H9 (cell line): Measurements from ENCODE around the gene FYTTD1. TPM values are rescaled to one million over a fixed set of nuclear protein-coding genes. Genes with fewer than 3 reads are reported as not detected.
A peak's percentile ranks its signal among the peaks of the same experiment; 100 is the strongest.

ENCODE experiments used
- DNase-seq: peaks from one replicate; pipeline ENCODE4 v3.0.0-alpha.2; 2017
- H2AFZ ChIP-seq: one replicate; pipeline ENCODE4 v1.6.1; 2013; ENCODE audit warnings: mild to moderate bottlenecking, low read length, control low read depth, moderate library complexity
- H2AK5ac ChIP-seq: 2 replicates; pipeline ENCODE4 v1.6.1; 2013; ENCODE audit warnings: low read length, control low read depth, mixed read lengths; ENCODE audit not compliant: insufficient read length
- H2BK120ac ChIP-seq: one replicate; pipeline ENCODE4 v1.6.1; 2013; ENCODE audit warnings: low read depth, mild to moderate bottlenecking, low read length, control low read depth, inconsistent platforms; ENCODE audit not compliant: poor library complexity, severe bottlenecking
- H2BK12ac ChIP-seq: 2 replicates; pipeline ENCODE4 v1.6.1; 2013; ENCODE audit warnings: low read length, control low read depth, mixed read lengths, low read depth; ENCODE audit not compliant: insufficient read length
- H2BK15ac ChIP-seq: 2 replicates; pipeline ENCODE4 v1.6.1; 2013; ENCODE audit warnings: low read depth, low read length, control low read depth
- H2BK20ac ChIP-seq: one replicate; pipeline ENCODE4 v1.6.1; 2013; ENCODE audit warnings: low read depth, mild to moderate bottlenecking, low read length, control low read depth, inconsistent platforms; ENCODE audit not compliant: poor library complexity, severe bottlenecking
- H2BK5ac ChIP-seq: 2 replicates; pipeline ENCODE4 v1.6.1; 2013; ENCODE audit warnings: low read length, control low read depth, mixed read lengths; ENCODE audit not compliant: insufficient read length
- H3K14ac ChIP-seq: 2 replicates; pipeline ENCODE4 v1.6.1; 2013; ENCODE audit warnings: low read length, control low read depth; ENCODE audit not compliant: insufficient read depth
- H3K18ac ChIP-seq: 2 replicates; pipeline ENCODE4 v1.6.1; 2013; ENCODE audit warnings: low read depth, mild to moderate bottlenecking, mixed read lengths, low read length, control low read depth; ENCODE audit not compliant: insufficient read length
- H3K23ac ChIP-seq: 2 replicates; pipeline ENCODE4 v1.6.1; 2013; ENCODE audit warnings: low read length, control low read depth, mixed read lengths, low read depth; ENCODE audit not compliant: insufficient read length
- H3K23me2 ChIP-seq: 2 replicates; pipeline ENCODE4 v1.6.1; 2013; ENCODE audit warnings: low read depth, mild to moderate bottlenecking, mixed read lengths, low read length, control low read depth; ENCODE audit not compliant: insufficient read length, poor library complexity, severe bottlenecking
- H3K27ac ChIP-seq: 2 replicates; pipeline ENCODE4 v1.5.1; 2013; ENCODE audit warnings: low read length, control low read depth, mixed read lengths, low read depth; ENCODE audit not compliant: insufficient read length
- H3K27me3 ChIP-seq: 2 replicates; pipeline ENCODE4 v1.6.1; 2013; ENCODE audit warnings: low read length, control low read depth, inconsistent platforms; ENCODE audit not compliant: insufficient read depth
- H3K4ac ChIP-seq: 2 replicates; pipeline ENCODE4 v1.6.1; 2013; ENCODE audit warnings: low read depth, mild to moderate bottlenecking, control low read depth, inconsistent platforms, low read length, moderate library complexity
- H3K4me1 ChIP-seq: 2 replicates; pipeline ENCODE4 v1.6.1; 2013; ENCODE audit warnings: low read length, control low read depth, inconsistent platforms; ENCODE audit not compliant: insufficient read depth
- H3K4me2 ChIP-seq: 2 replicates; pipeline ENCODE4 v1.6.1; 2013; ENCODE audit warnings: low read length, control low read depth, mixed read lengths; ENCODE audit not compliant: insufficient read length, insufficient read depth
- H3K56ac ChIP-seq: 2 replicates; pipeline ENCODE4 v1.6.1; 2013; ENCODE audit warnings: low read depth, mild to moderate bottlenecking, mixed read lengths, low read length, control low read depth; ENCODE audit not compliant: insufficient read length
- H3K79me1 ChIP-seq: 2 replicates; pipeline ENCODE4 v1.6.1; 2013; ENCODE audit warnings: low read depth, mild to moderate bottlenecking, moderate library complexity, low read length, control low read depth, inconsistent platforms; ENCODE audit not compliant: insufficient read depth, poor library complexity, severe bottlenecking
- H3K79me2 ChIP-seq: 2 replicates; pipeline ENCODE4 v1.6.1; 2013; ENCODE audit warnings: low read length, control low read depth, inconsistent platforms; ENCODE audit not compliant: insufficient read depth
- H3K9ac ChIP-seq: 2 replicates; pipeline ENCODE4 v1.6.1; 2013; ENCODE audit warnings: low read length, control low read depth, mixed read lengths; ENCODE audit not compliant: insufficient read length; ENCODE audit errors: extremely low read depth
- H3K9me3 ChIP-seq: one replicate; pipeline ENCODE4 v1.6.1; 2013; ENCODE audit warnings: low read depth, low read length, inconsistent platforms; ENCODE audit not compliant: control insufficient read depth
- H3T11ph ChIP-seq: one replicate; pipeline ENCODE4 v1.6.1; 2013; ENCODE audit warnings: mild to moderate bottlenecking, low read length, control low read depth, inconsistent platforms
- H4K20me1 ChIP-seq: one replicate; pipeline ENCODE4 v1.6.1; 2013; ENCODE audit not compliant: control insufficient read depth, insufficient read length, insufficient read depth
- H4K5ac ChIP-seq: 2 replicates; pipeline ENCODE4 v1.6.1; 2013; ENCODE audit warnings: low read depth, mild to moderate bottlenecking, mixed read lengths, low read length, control low read depth; ENCODE audit not compliant: insufficient read length
- H4K8ac ChIP-seq: replicated peaks from 2 replicates; pipeline ENCODE4 v1.6.1; 2013; ENCODE audit warnings: low read length, control low read depth, mixed read lengths, low read depth; ENCODE audit not compliant: insufficient read length
- H4K91ac ChIP-seq: 2 replicates; pipeline ENCODE4 v1.6.1; 2013; ENCODE audit warnings: low read depth, mild to moderate bottlenecking, moderate library complexity, mixed read lengths, low read length, control low read depth; ENCODE audit not compliant: insufficient read length
- H3K27ac Mint-ChIP-seq, 3 experiments: 2 replicates in 2 of 3; 3 replicates in 1 of 3; pipeline ENCODE4 v1.8.0; 2020 to 2021; ENCODE audit warnings: mixed read lengths in 3 of 3, mild to moderate bottlenecking in 1 of 3, moderate library complexity in 1 of 3
- H3K27me3 Mint-ChIP-seq: 2 replicates; pipeline ENCODE4 v1.8.0; 2021; ENCODE audit warnings: low read depth, mild to moderate bottlenecking, moderate library complexity, mixed read lengths
- H3K36me3 Mint-ChIP-seq, 3 experiments: 2 replicates in 2 of 3; 3 replicates in 1 of 3; pipeline ENCODE4 v1.8.0; 2020 to 2021; ENCODE audit warnings: low read depth in 3 of 3, mixed read lengths in 3 of 3; ENCODE audit not compliant: insufficient read depth in 1 of 3
- H3K4me1 Mint-ChIP-seq, 2 experiments: 2 replicates each; pipeline ENCODE4 v1.8.0; 2020; ENCODE audit warnings: mixed read lengths in 2 of 2
- H3K4me3 Mint-ChIP-seq, 2 experiments: 2 replicates in 1 of 2; 3 replicates in 1 of 2; pipeline ENCODE4 v1.8.0; 2020 to 2021; ENCODE audit warnings: mild to moderate bottlenecking in 2 of 2, mixed read lengths in 2 of 2, moderate library complexity in 1 of 2
- H3K9me3 Mint-ChIP-seq, 2 experiments: 2 replicates in 1 of 2; 3 replicates in 1 of 2; pipeline ENCODE4 v1.8.0; 2020; ENCODE audit warnings: mild to moderate bottlenecking in 2 of 2, mixed read lengths in 2 of 2, moderate library complexity in 1 of 2
- CTCF ChIP-seq: fragments of 200-600 bp; sonication (generic); conservative IDR thresholded peaks from 3 replicates; pipeline ENCODE4 v1.8.0; 2021; ENCODE audit warnings: antibody characterized with exemption, mild to moderate bottlenecking
- WGBS: extraction: QIAGEN DNeasy Blood & Tissue Kit; methylation state at CpG from one replicate; pipeline ENCODE4 v1.1.7; 2013; ENCODE audit warnings: missing lambda C conversion rate, low lambda C conversion rate, mixed read lengths; ENCODE audit not compliant: insufficient read length; ENCODE audit errors: extremely low coverage; 5-methylcytosine and 5-hydroxymethylcytosine counted together
- total RNA-seq: library from RNA; stranded (reverse); gene quantifications from 2 replicates; pipeline ENCODE4 v1.2.1, GENCODE V29; 2021

Gene FYTTD1
- total RNA-seq, 1 experiment from 2014 or later, result 19.4 TPM

GRCh38 chr3:197791892-197792647, 42.4 kb downstream of the FYTTD1 start:
- Histone ChIP-seq H3K23ac (no peak overlapping the region), H3T11ph (no peak overlapping the region), H3K56ac (no peak overlapping the region), H3K23me2 (peaks cover 8% of the 10 kb centered on the region), H2BK5ac (no peak overlapping the region), H3K14ac (peak overlapping the region; percentile 34), H4K8ac (no peak overlapping the region), H3K27me3 (no peaks in the 10 kb centered on the region), H3K27ac (no peak overlapping the region), H2BK15ac (no peak overlapping the region), H4K91ac (no peak overlapping the region), H4K20me1 (no peaks in the 10 kb centered on the region), H2BK20ac (no peak overlapping the region), H3K79me1 (peaks cover 10% of the 10 kb centered on the region), H3K9me3 (no peaks in the 10 kb centered on the region), H2AK5ac (no peak overlapping the region), H3K18ac (no peak overlapping the region), H3K4ac (no peak overlapping the region), H2AFZ (no peak overlapping the region), H3K9ac (peak overlapping the region; percentile 96), H3K4me1 (no peaks in the 10 kb centered on the region), H3K79me2 (peaks cover 24% of the 10 kb centered on the region; the same call in 1 of the 2 replicates), H2BK120ac (no peak overlapping the region), H2BK12ac (no peak overlapping the region), H4K5ac (no peak overlapping the region), H3K4me2 (peak overlapping the region; percentile 99)
- Mint-ChIP-seq H3K36me3 (no peaks in the 10 kb centered on the region), H3K27me3 (no peaks in the 10 kb centered on the region; the same call in 1 of the 2 replicates), H3K27ac (peak overlapping the region; percentile 23 to 94 (median 84); a peak in 6 of 7 replicates), H3K4me1 (peaks cover 10 to 17% of the 10 kb centered on the region in 2 experiments; a peak in 3 of 4 replicates), H3K4me3 (peak overlapping the region; percentile 91 to 94), H3K9me3 (peaks cover 0 to 2% of the 10 kb centered on the region in 2 experiments; a peak in 2 of 5 replicates)
- DNase-seq, result no peak
- no peak for TF ChIP-seq CTCF
- WGBS, result no CpG with 5 or more reads among the region's 25 CpGs
